Measurements from ENCODE around the gene ULK2.

Gene ULK2

GRCh38 chr17:19880393-19880792 is 12.7 kb upstream of the ULK2 start:
- no peak for TF ChIP-seq CTCF (conservative IDR thresholded peaks at IDR 0.05)
- TF ChIP-seq ZFX (IDR thresholded peaks at IDR 0.05), result no peak

GRCh38 chr17:19877364-19877945 is 9.7 kb upstream of the ULK2 start:
- H3K27ac ChIP-seq, result no peak overlapping the region
- TF ChIP-seq CTCF (conservative IDR thresholded peaks at IDR 0.05) (no peak), ZFX (IDR thresholded peaks at IDR 0.05) (no peak)

More at GRCh38 chr17:19880393-19880792, 12.7 kb upstream of the ULK2 start:
- no peak overlapping the region for H3K27ac ChIP-seq

GRCh38 chr17:19876529-19877161 is 8.9 kb upstream of the ULK2 start:
- H3K27ac ChIP-seq, result no peak overlapping the region
- TF ChIP-seq ZFX (IDR thresholded peaks at IDR 0.05) (no peak), CTCF (conservative IDR thresholded peaks at IDR 0.05) (no peak)

GRCh38 chr17:19874256-19874655 is 6.5 kb upstream of the ULK2 start:
- no peak overlapping the region for H3K27ac ChIP-seq
- no peak for TF ChIP-seq ZFX (IDR thresholded peaks at IDR 0.05)
- no peak for TF ChIP-seq CTCF (conservative IDR thresholded peaks at IDR 0.05)

GRCh38 chr17:19873346-19873745 is 5.6 kb upstream of the ULK2 start:
- no peak for TF ChIP-seq CTCF (conservative IDR thresholded peaks at IDR 0.05)
- TF ChIP-seq ZFX (IDR thresholded peaks at IDR 0.05), result no peak
- H3K27ac ChIP-seq, result no peak overlapping the region

- TF ChIP-seq ZFX (IDR thresholded peaks at IDR 0.05) (no peak), CTCF (conservative IDR thresholded peaks at IDR 0.05) (no peak)
- peak overlapping the region; percentile 80 for H3K27ac ChIP-seq
Measured at GRCh38 chr17:19868079-19868395, 301 bp upstream of the ULK2 start.

- peak overlapping the region; percentile 80 for H3K27ac ChIP-seq
- TF ChIP-seq CTCF (conservative IDR thresholded peaks at IDR 0.05) (no peak), ZFX (IDR thresholded peaks at IDR 0.05) (no peak)
Measured at GRCh38 chr17:19867079-19867328, 732 bp downstream of the ULK2 start.
